ENCODE measurements around the gene SYNE2.

Gene SYNE2

DNA sequence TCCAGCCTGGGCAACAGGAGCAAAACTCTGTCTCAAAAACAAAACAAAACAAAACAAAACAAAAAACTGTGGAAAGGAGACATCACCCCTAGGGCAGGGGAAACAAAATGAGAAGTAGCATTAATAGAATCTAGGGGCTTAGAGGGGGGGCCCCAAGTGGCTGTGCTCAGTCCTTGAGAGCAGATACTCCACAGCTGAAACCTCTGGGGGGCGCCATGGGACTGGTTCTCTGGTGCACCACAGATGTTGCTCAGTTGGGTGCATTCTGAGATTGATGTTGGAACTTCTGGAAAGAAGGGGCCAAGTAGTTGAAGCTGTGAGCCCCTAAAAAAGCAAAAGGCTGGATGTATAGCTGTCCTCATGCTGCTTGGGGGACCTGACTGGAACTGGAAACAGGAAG lies 11.8 kb upstream of the SYNE2 start:
- no peak overlapping the region for H3K27ac ChIP-seq (replicated peaks)
- TF ChIP-seq GABPA (IDR thresholded peaks at IDR 0.05; ENCODE audit: low read depth) (no peak), SPI1 (IDR thresholded peaks at IDR 0.05; ENCODE audit: borderline replicate concordance, low read depth) (no peak), POLR2AphosphoS5 (IDR thresholded peaks at IDR 0.05; ENCODE audit: low read depth) (no peak)
- TF ChIP-seq, protein P1, sequence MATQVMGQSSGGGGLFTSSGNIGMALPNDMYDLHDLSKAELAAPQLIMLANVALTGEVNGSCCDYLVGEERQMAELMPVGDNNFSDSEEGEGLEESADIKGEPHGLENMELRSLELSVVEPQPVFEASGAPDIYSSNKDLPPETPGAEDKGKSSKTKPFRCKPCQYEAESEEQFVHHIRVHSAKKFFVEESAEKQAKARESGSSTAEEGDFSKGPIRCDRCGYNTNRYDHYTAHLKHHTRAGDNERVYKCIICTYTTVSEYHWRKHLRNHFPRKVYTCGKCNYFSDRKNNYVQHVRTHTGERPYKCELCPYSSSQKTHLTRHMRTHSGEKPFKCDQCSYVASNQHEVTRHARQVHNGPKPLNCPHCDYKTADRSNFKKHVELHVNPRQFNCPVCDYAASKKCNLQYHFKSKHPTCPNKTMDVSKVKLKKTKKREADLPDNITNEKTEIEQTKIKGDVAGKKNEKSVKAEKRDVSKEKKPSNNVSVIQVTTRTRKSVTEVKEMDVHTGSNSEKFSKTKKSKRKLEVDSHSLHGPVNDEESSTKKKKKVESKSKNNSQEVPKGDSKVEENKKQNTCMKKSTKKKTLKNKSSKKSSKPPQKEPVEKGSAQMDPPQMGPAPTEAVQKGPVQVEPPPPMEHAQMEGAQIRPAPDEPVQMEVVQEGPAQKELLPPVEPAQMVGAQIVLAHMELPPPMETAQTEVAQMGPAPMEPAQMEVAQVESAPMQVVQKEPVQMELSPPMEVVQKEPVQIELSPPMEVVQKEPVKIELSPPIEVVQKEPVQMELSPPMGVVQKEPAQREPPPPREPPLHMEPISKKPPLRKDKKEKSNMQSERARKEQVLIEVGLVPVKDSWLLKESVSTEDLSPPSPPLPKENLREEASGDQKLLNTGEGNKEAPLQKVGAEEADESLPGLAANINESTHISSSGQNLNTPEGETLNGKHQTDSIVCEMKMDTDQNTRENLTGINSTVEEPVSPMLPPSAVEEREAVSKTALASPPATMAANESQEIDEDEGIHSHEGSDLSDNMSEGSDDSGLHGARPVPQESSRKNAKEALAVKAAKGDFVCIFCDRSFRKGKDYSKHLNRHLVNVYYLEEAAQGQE (IDR thresholded peaks at IDR 0.05; ENCODE audit: insufficient replicate concordance, low read depth), result no peak
- TF ChIP-seq, protein P2, sequence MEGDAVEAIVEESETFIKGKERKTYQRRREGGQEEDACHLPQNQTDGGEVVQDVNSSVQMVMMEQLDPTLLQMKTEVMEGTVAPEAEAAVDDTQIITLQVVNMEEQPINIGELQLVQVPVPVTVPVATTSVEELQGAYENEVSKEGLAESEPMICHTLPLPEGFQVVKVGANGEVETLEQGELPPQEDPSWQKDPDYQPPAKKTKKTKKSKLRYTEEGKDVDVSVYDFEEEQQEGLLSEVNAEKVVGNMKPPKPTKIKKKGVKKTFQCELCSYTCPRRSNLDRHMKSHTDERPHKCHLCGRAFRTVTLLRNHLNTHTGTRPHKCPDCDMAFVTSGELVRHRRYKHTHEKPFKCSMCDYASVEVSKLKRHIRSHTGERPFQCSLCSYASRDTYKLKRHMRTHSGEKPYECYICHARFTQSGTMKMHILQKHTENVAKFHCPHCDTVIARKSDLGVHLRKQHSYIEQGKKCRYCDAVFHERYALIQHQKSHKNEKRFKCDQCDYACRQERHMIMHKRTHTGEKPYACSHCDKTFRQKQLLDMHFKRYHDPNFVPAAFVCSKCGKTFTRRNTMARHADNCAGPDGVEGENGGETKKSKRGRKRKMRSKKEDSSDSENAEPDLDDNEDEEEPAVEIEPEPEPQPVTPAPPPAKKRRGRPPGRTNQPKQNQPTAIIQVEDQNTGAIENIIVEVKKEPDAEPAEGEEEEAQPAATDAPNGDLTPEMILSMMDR (IDR thresholded peaks at IDR 0.05; ENCODE audit: insufficient read depth, low read length), result no peak
- no peaks in the 10 kb centered on the region for H3K27me3 ChIP-seq (ENCODE audit: insufficient read depth, poor library complexity, severe bottlenecking)
- no peak overlapping the region for H3K4me3 ChIP-seq (replicated peaks; ENCODE audit: insufficient read depth, low read length)
- DNase-seq (ENCODE audit: low read depth in 1 of 2, low spot score in 1 of 2), result no peak

DNA sequence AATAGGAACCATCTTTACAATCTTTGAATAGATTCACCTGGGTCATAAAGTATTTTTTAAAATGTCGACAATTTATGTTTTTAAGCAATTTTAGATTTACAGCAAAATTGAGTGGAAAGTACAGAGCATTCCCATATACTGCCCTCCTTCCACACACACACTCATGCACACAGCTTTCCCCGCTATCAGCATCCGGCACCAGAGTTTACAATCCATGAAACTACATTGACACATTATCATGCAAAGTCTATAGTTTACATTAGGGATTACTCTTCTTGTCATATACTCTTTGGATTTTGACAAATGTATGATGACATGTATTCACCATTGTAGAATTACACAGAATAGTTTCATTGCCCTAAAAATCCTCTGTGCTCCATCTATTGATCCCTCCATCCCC lies 9.0 kb upstream of the SYNE2 start:
- DNase-seq (ENCODE audit: low read depth in 1 of 2, low spot score in 1 of 2), result no peak
- TF ChIP-seq GABPA (IDR thresholded peaks at IDR 0.05; ENCODE audit: low read depth), result no peak
- TF ChIP-seq, protein P1 (IDR thresholded peaks at IDR 0.05; ENCODE audit: insufficient replicate concordance, low read depth), result no peak
- no peak for TF ChIP-seq SPI1 (IDR thresholded peaks at IDR 0.05; ENCODE audit: borderline replicate concordance, low read depth)
- TF ChIP-seq, protein P2 (IDR thresholded peaks at IDR 0.05; ENCODE audit: insufficient read depth, low read length), result no peak
- no peak for TF ChIP-seq POLR2AphosphoS5 (IDR thresholded peaks at IDR 0.05; ENCODE audit: low read depth)
- no peak overlapping the region for H3K27ac ChIP-seq (replicated peaks)
- H3K27me3 ChIP-seq (ENCODE audit: insufficient read depth, poor library complexity, severe bottlenecking), result no peaks in the 10 kb centered on the region
- H3K4me3 ChIP-seq (replicated peaks; ENCODE audit: insufficient read depth, low read length), result no peak overlapping the region

DNA sequence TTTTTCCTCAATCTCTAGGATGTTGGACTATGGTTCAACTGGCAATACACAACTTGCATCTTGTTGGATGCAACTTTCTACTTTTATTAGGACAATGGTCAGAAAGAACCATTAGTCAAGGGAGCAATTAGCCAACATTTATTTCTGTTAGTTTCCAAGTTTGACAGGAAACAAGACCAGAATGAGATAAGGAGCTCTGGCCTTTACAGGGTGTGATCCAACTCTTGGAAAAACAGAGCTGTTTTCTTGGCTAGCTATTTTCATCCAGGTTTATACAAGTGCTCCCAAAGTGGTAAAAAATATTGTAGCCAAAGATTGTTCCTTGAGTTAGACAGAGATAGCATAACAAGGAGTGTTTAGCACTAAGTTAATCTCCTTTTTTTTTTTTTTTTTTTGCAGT lies 3.9 kb upstream of the SYNE2 start:
- Histone ChIP-seq H3K27me3 (ENCODE audit: insufficient read depth, poor library complexity, severe bottlenecking) (peaks cover 9% of the 10 kb centered on the region), H3K27ac (replicated peaks) (no peak overlapping the region), H3K4me3 (replicated peaks; ENCODE audit: insufficient read depth, low read length) (no peak overlapping the region)
- DNase-seq (ENCODE audit: low read depth in 1 of 2, low spot score in 1 of 2), result no peak
- TF ChIP-seq, protein P1 (IDR thresholded peaks at IDR 0.05; ENCODE audit: insufficient replicate concordance, low read depth), result no peak
- TF ChIP-seq POLR2AphosphoS5 (IDR thresholded peaks at IDR 0.05; ENCODE audit: low read depth), result no peak
- no peak for TF ChIP-seq GABPA (IDR thresholded peaks at IDR 0.05; ENCODE audit: low read depth)
- no peak for TF ChIP-seq SPI1 (IDR thresholded peaks at IDR 0.05; ENCODE audit: borderline replicate concordance, low read depth)

Measured in HL-60 (cell line).